Suprapubic skin (tissue), 4 donors: ENCODE results near the gene CLEC16A. TPM values are rescaled to one million over a fixed set of nuclear protein-coding genes. Genes with fewer than 3 reads are reported as not detected.
A peak's percentile ranks its signal among the peaks of the same experiment; 100 is the strongest.

Experiments
- DNase-seq, 2 donors: peaks; one replicate each; pipeline ENCODE4 v3.0.0-alpha.2; 2019; ENCODE audit warnings: low spot score in 2 of 2
- H3K27ac ChIP-seq: fragments of 200-600 bp; sonication (generic); one replicate; pipeline ENCODE4 v1.5.1; 2019
- H3K27me3 ChIP-seq: fragments of 200-600 bp; sonication (generic); one replicate; pipeline ENCODE4 v1.5.1; 2019
- H3K36me3 ChIP-seq: fragments of 200-600 bp; sonication (generic); one replicate; pipeline ENCODE4 v1.5.1; 2019
- H3K4me1 ChIP-seq: fragments of 200-600 bp; sonication (generic); one replicate; pipeline ENCODE4 v1.5.1; 2019
- H3K4me3 ChIP-seq: fragments of 200-600 bp; sonication (generic); one replicate; pipeline ENCODE4 v1.5.1; 2019; ENCODE audit warnings: mild to moderate bottlenecking
- H3K9me3 ChIP-seq: fragments of 200-600 bp; sonication (generic); one replicate; pipeline ENCODE4 v1.5.1; 2019
- CTCF ChIP-seq, 2 donors: fragments of 200-600 bp in 1 of 2; fragments of 450-650 bp in 1 of 2; sonication (generic) in 1 of 2; IDR thresholded peaks; one replicate each; pipeline ENCODE4 v1.5.1; 2016 to 2019; ENCODE audit warnings: antibody characterized with exemption in 2 of 2, mild to moderate bottlenecking in 1 of 2, moderate library complexity in 1 of 2
- EP300 ChIP-seq: sonication (generic); formaldehyde crosslinking; IDR thresholded peaks from one replicate; pipeline ENCODE4 v1.6.1; 2017; ENCODE audit warnings: antibody characterized with exemption
- POLR2A ChIP-seq, 2 donors: fragments of 450-650 bp; IDR thresholded peaks; one replicate each; pipeline ENCODE4 v1.6.1; 2017; ENCODE audit warnings: antibody characterized with exemption in 2 of 2, mild to moderate bottlenecking in 2 of 2, moderate library complexity in 2 of 2
- POLR2AphosphoS5 ChIP-seq, 3 donors: sonication (generic); formaldehyde crosslinking; IDR thresholded peaks; one replicate each; pipeline ENCODE4 v1.6.1; 2017; ENCODE audit warnings: antibody characterized with exemption in 3 of 3
- WGBS: methylation state at CpG from one replicate; pipeline ENCODE4 v1.1.5; 2018; 5-methylcytosine and 5-hydroxymethylcytosine counted together
- total RNA-seq, 4 donors: library from RNA; depleted of rRNA; stranded (reverse); fragments of >200 nt; gene quantifications; one replicate each; pipeline ENCODE4 v1.1.0, GENCODE V29; 2016

Gene CLEC16A
- total RNA-seq, 4 donors from 2014 or later, result 37.2 to 62.3 (median 39.0) TPM

GRCh38 chr16:11050536-11050935 is 106.2 kb downstream of the CLEC16A start:
- 96% methylated on average over 6 of the region's 7 CpGs for WGBS
- Histone ChIP-seq H3K27ac (no peak overlapping the region), H3K4me3 (no peak overlapping the region), H3K9me3 (no peaks in the 10 kb centered on the region), H3K4me1 (peaks cover 16% of the 10 kb centered on the region), H3K36me3 (peaks cover 55% of the 10 kb centered on the region), H3K27me3 (no peaks in the 10 kb centered on the region)
- DNase-seq, result peak in 1 of 2 donors; percentile 15
- no peak for TF ChIP-seq CTCF (IDR thresholded peaks at IDR 0.05)
- no peak for TF ChIP-seq POLR2AphosphoS5 (IDR thresholded peaks at IDR 0.05)
- no peak for TF ChIP-seq EP300
- TF ChIP-seq POLR2A (IDR thresholded peaks at IDR 0.05), result no peak

- no peak overlapping the region for H3K27ac ChIP-seq
- no peaks in the 10 kb centered on the region for H3K9me3 ChIP-seq
- H3K36me3 ChIP-seq, result peaks cover 52% of the 10 kb centered on the region
- peaks cover 16% of the 10 kb centered on the region for H3K4me1 ChIP-seq
- no peak overlapping the region for H3K4me3 ChIP-seq
- H3K27me3 ChIP-seq, result no peaks in the 10 kb centered on the region
- no peak for TF ChIP-seq POLR2A (IDR thresholded peaks at IDR 0.05)
- no peak for TF ChIP-seq EP300
- TF ChIP-seq POLR2AphosphoS5 (IDR thresholded peaks at IDR 0.05), result no peak
- no peak for TF ChIP-seq CTCF (IDR thresholded peaks at IDR 0.05)
- WGBS, result 88% methylated on average over 7 of the region's 7 CpGs
- DNase-seq, result peak in 1 of 2 donors; percentile 40
Measured at GRCh38 chr16:11050944-11051343, 106.6 kb downstream of the CLEC16A start.

- TF ChIP-seq EP300, result no peak
- TF ChIP-seq POLR2A (IDR thresholded peaks at IDR 0.05), result no peak
- TF ChIP-seq CTCF (IDR thresholded peaks at IDR 0.05), result no peak
- no peak for TF ChIP-seq POLR2AphosphoS5 (IDR thresholded peaks at IDR 0.05)
- no peaks in the 10 kb centered on the region for H3K27me3 ChIP-seq
- 99% methylated on average over 11 of the region's 11 CpGs for WGBS
- no peak overlapping the region for H3K4me3 ChIP-seq
- H3K4me1 ChIP-seq, result peaks cover 19% of the 10 kb centered on the region
- H3K36me3 ChIP-seq, result peaks cover 47% of the 10 kb centered on the region
- H3K27ac ChIP-seq, result no peak overlapping the region
- DNase-seq, result no peak
- no peaks in the 10 kb centered on the region for H3K9me3 ChIP-seq
Measured at GRCh38 chr16:11051430-11051829, 107.1 kb downstream of the CLEC16A start.

- peaks cover 45% of the 10 kb centered on the region for H3K36me3 ChIP-seq
- no peaks in the 10 kb centered on the region for H3K9me3 ChIP-seq
- peaks cover 21% of the 10 kb centered on the region for H3K4me1 ChIP-seq
- WGBS, result 86% methylated on average over 16 of the region's 17 CpGs
- no peak for DNase-seq
- no peak for TF ChIP-seq POLR2A (IDR thresholded peaks at IDR 0.05)
- TF ChIP-seq CTCF (IDR thresholded peaks at IDR 0.05), result no peak
- TF ChIP-seq POLR2AphosphoS5 (IDR thresholded peaks at IDR 0.05), result no peak
- no peak for TF ChIP-seq EP300
- no peak overlapping the region for H3K27ac ChIP-seq
- no peaks in the 10 kb centered on the region for H3K27me3 ChIP-seq
- no peak overlapping the region for H3K4me3 ChIP-seq
Measured at GRCh38 chr16:11051879-11052808, 107.8 kb downstream of the CLEC16A start.

- no peak for TF ChIP-seq CTCF (IDR thresholded peaks at IDR 0.05)
- no peak for TF ChIP-seq POLR2AphosphoS5 (IDR thresholded peaks at IDR 0.05)
- TF ChIP-seq EP300, result no peak
- no peak for TF ChIP-seq POLR2A (IDR thresholded peaks at IDR 0.05)
- WGBS, result 76% methylated on average over 4 of the region's 6 CpGs
- Histone ChIP-seq H3K36me3 (peaks cover 33% of the 10 kb centered on the region), H3K4me1 (peaks cover 20% of the 10 kb centered on the region), H3K9me3 (no peaks in the 10 kb centered on the region), H3K4me3 (no peak overlapping the region), H3K27me3 (no peaks in the 10 kb centered on the region), H3K27ac (no peak overlapping the region)
- DNase-seq, result no peak
Measured at GRCh38 chr16:11053916-11054460, 109.6 kb downstream of the CLEC16A start.
